Measurements from ENCODE around the gene SMC6.

GRCh38 chr2:17690776-17691175 lies 62.8 kb downstream of the SMC6 start:
- TF ChIP-seq REST (IDR thresholded peaks at IDR 0.05; ENCODE audit: unreplicated experiment) (no peak), CTCF (conservative IDR thresholded peaks at IDR 0.05; ENCODE audit: low read depth in 2 of 2) (no peak), POLR2AphosphoS5 (IDR thresholded peaks at IDR 0.05; ENCODE audit: low read depth) (no peak), EZH2 (IDR thresholded peaks at IDR 0.05; ENCODE audit: low read depth, unreplicated experiment) (no peak), ETS1 (IDR thresholded peaks at IDR 0.05) (no peak), EZH2phosphoT487 (IDR thresholded peaks at IDR 0.05; ENCODE audit: unreplicated experiment) (no peak), ZNF114 (CRISPR knock-in tag; IDR thresholded peaks at IDR 0.05) (no peak), JUNB (IDR thresholded peaks at IDR 0.05; ENCODE audit: unreplicated experiment) (no peak)
